H9 (cell line): ENCODE data around the gene ZNF524. TPM values are rescaled to one million over a fixed set of nuclear protein-coding genes. Genes with fewer than 3 reads are reported as not detected.
"Not testable (repeated sequence)": the region's sequence is repeated elsewhere in the genome, so short reads cannot be mapped to it uniquely, and the experiment has no call there.

Experiments used
- DNase-seq: peaks from one replicate; pipeline ENCODE4 v3.0.0-alpha.2; 2017
- H2AFZ ChIP-seq: one replicate; pipeline ENCODE4 v1.6.1; 2013; ENCODE audit warnings: mild to moderate bottlenecking, low read length, control low read depth, moderate library complexity
- H2AK5ac ChIP-seq: 2 replicates; pipeline ENCODE4 v1.6.1; 2013; ENCODE audit warnings: low read length, control low read depth, mixed read lengths; ENCODE audit not compliant: insufficient read length
- H2BK120ac ChIP-seq: one replicate; pipeline ENCODE4 v1.6.1; 2013; ENCODE audit warnings: low read depth, mild to moderate bottlenecking, low read length, control low read depth, inconsistent platforms; ENCODE audit not compliant: poor library complexity, severe bottlenecking
- H2BK12ac ChIP-seq: 2 replicates; pipeline ENCODE4 v1.6.1; 2013; ENCODE audit warnings: low read length, control low read depth, mixed read lengths, low read depth; ENCODE audit not compliant: insufficient read length
- H2BK15ac ChIP-seq: 2 replicates; pipeline ENCODE4 v1.6.1; 2013; ENCODE audit warnings: low read depth, low read length, control low read depth
- H2BK20ac ChIP-seq: one replicate; pipeline ENCODE4 v1.6.1; 2013; ENCODE audit warnings: low read depth, mild to moderate bottlenecking, low read length, control low read depth, inconsistent platforms; ENCODE audit not compliant: poor library complexity, severe bottlenecking
- H2BK5ac ChIP-seq: 2 replicates; pipeline ENCODE4 v1.6.1; 2013; ENCODE audit warnings: low read length, control low read depth, mixed read lengths; ENCODE audit not compliant: insufficient read length
- H3K14ac ChIP-seq: 2 replicates; pipeline ENCODE4 v1.6.1; 2013; ENCODE audit warnings: low read length, control low read depth; ENCODE audit not compliant: insufficient read depth
- H3K18ac ChIP-seq: 2 replicates; pipeline ENCODE4 v1.6.1; 2013; ENCODE audit warnings: low read depth, mild to moderate bottlenecking, mixed read lengths, low read length, control low read depth; ENCODE audit not compliant: insufficient read length
- H3K23ac ChIP-seq: 2 replicates; pipeline ENCODE4 v1.6.1; 2013; ENCODE audit warnings: low read length, control low read depth, mixed read lengths, low read depth; ENCODE audit not compliant: insufficient read length
- H3K23me2 ChIP-seq: 2 replicates; pipeline ENCODE4 v1.6.1; 2013; ENCODE audit warnings: low read depth, mild to moderate bottlenecking, mixed read lengths, low read length, control low read depth; ENCODE audit not compliant: insufficient read length, poor library complexity, severe bottlenecking
- H3K27ac ChIP-seq: 2 replicates; pipeline ENCODE4 v1.5.1; 2013; ENCODE audit warnings: low read length, control low read depth, mixed read lengths, low read depth; ENCODE audit not compliant: insufficient read length
- H3K27me3 ChIP-seq: 2 replicates; pipeline ENCODE4 v1.6.1; 2013; ENCODE audit warnings: low read length, control low read depth, inconsistent platforms; ENCODE audit not compliant: insufficient read depth
- H3K4ac ChIP-seq: 2 replicates; pipeline ENCODE4 v1.6.1; 2013; ENCODE audit warnings: low read depth, mild to moderate bottlenecking, control low read depth, inconsistent platforms, low read length, moderate library complexity
- H3K4me1 ChIP-seq: 2 replicates; pipeline ENCODE4 v1.6.1; 2013; ENCODE audit warnings: low read length, control low read depth, inconsistent platforms; ENCODE audit not compliant: insufficient read depth
- H3K4me2 ChIP-seq: 2 replicates; pipeline ENCODE4 v1.6.1; 2013; ENCODE audit warnings: low read length, control low read depth, mixed read lengths; ENCODE audit not compliant: insufficient read length, insufficient read depth
- H3K56ac ChIP-seq: 2 replicates; pipeline ENCODE4 v1.6.1; 2013; ENCODE audit warnings: low read depth, mild to moderate bottlenecking, mixed read lengths, low read length, control low read depth; ENCODE audit not compliant: insufficient read length
- H3K79me1 ChIP-seq: 2 replicates; pipeline ENCODE4 v1.6.1; 2013; ENCODE audit warnings: low read depth, mild to moderate bottlenecking, moderate library complexity, low read length, control low read depth, inconsistent platforms; ENCODE audit not compliant: insufficient read depth, poor library complexity, severe bottlenecking
- H3K79me2 ChIP-seq: 2 replicates; pipeline ENCODE4 v1.6.1; 2013; ENCODE audit warnings: low read length, control low read depth, inconsistent platforms; ENCODE audit not compliant: insufficient read depth
- H3K9ac ChIP-seq: 2 replicates; pipeline ENCODE4 v1.6.1; 2013; ENCODE audit warnings: low read length, control low read depth, mixed read lengths; ENCODE audit not compliant: insufficient read length; ENCODE audit errors: extremely low read depth
- H3K9me3 ChIP-seq: one replicate; pipeline ENCODE4 v1.6.1; 2013; ENCODE audit warnings: low read depth, low read length, inconsistent platforms; ENCODE audit not compliant: control insufficient read depth
- H3T11ph ChIP-seq: one replicate; pipeline ENCODE4 v1.6.1; 2013; ENCODE audit warnings: mild to moderate bottlenecking, low read length, control low read depth, inconsistent platforms
- H4K20me1 ChIP-seq: one replicate; pipeline ENCODE4 v1.6.1; 2013; ENCODE audit not compliant: control insufficient read depth, insufficient read length, insufficient read depth
- H4K5ac ChIP-seq: 2 replicates; pipeline ENCODE4 v1.6.1; 2013; ENCODE audit warnings: low read depth, mild to moderate bottlenecking, mixed read lengths, low read length, control low read depth; ENCODE audit not compliant: insufficient read length
- H4K8ac ChIP-seq: replicated peaks from 2 replicates; pipeline ENCODE4 v1.6.1; 2013; ENCODE audit warnings: low read length, control low read depth, mixed read lengths, low read depth; ENCODE audit not compliant: insufficient read length
- H4K91ac ChIP-seq: 2 replicates; pipeline ENCODE4 v1.6.1; 2013; ENCODE audit warnings: low read depth, mild to moderate bottlenecking, moderate library complexity, mixed read lengths, low read length, control low read depth; ENCODE audit not compliant: insufficient read length
- H3K27ac Mint-ChIP-seq, 3 experiments: 2 replicates in 2 of 3; 3 replicates in 1 of 3; pipeline ENCODE4 v1.8.0; 2020 to 2021; ENCODE audit warnings: mixed read lengths in 3 of 3, mild to moderate bottlenecking in 1 of 3, moderate library complexity in 1 of 3
- H3K27me3 Mint-ChIP-seq: 2 replicates; pipeline ENCODE4 v1.8.0; 2021; ENCODE audit warnings: low read depth, mild to moderate bottlenecking, moderate library complexity, mixed read lengths
- H3K36me3 Mint-ChIP-seq, 3 experiments: 2 replicates in 2 of 3; 3 replicates in 1 of 3; pipeline ENCODE4 v1.8.0; 2020 to 2021; ENCODE audit warnings: low read depth in 3 of 3, mixed read lengths in 3 of 3; ENCODE audit not compliant: insufficient read depth in 1 of 3
- H3K4me1 Mint-ChIP-seq, 2 experiments: 2 replicates each; pipeline ENCODE4 v1.8.0; 2020; ENCODE audit warnings: mixed read lengths in 2 of 2
- H3K4me3 Mint-ChIP-seq, 2 experiments: 2 replicates in 1 of 2; 3 replicates in 1 of 2; pipeline ENCODE4 v1.8.0; 2020 to 2021; ENCODE audit warnings: mild to moderate bottlenecking in 2 of 2, mixed read lengths in 2 of 2, moderate library complexity in 1 of 2
- H3K9me3 Mint-ChIP-seq, 2 experiments: 2 replicates in 1 of 2; 3 replicates in 1 of 2; pipeline ENCODE4 v1.8.0; 2020; ENCODE audit warnings: mild to moderate bottlenecking in 2 of 2, mixed read lengths in 2 of 2, moderate library complexity in 1 of 2
- CTCF ChIP-seq: fragments of 200-600 bp; sonication (generic); conservative IDR thresholded peaks from 3 replicates; pipeline ENCODE4 v1.8.0; 2021; ENCODE audit warnings: antibody characterized with exemption, mild to moderate bottlenecking
- WGBS: extraction: QIAGEN DNeasy Blood & Tissue Kit; methylation state at CpG from one replicate; pipeline ENCODE4 v1.1.7; 2013; ENCODE audit warnings: missing lambda C conversion rate, low lambda C conversion rate, mixed read lengths; ENCODE audit not compliant: insufficient read length; ENCODE audit errors: extremely low coverage; 5-methylcytosine and 5-hydroxymethylcytosine counted together
- total RNA-seq: library from RNA; stranded (reverse); gene quantifications from 2 replicates; pipeline ENCODE4 v1.2.1, GENCODE V29; 2021

The ZNF524 gene
- total RNA-seq, 1 experiment from 2014 or later: 3.0 TPM

GRCh38 chr19:55567708-55568328, 32.3 kb upstream of the ZNF524 start:
- no peak overlapping the region for H3K27ac ChIP-seq
- no peaks in the 10 kb centered on the region for H3K79me2 ChIP-seq
- no peaks in the 10 kb centered on the region for H3K4me1 ChIP-seq
- no peak overlapping the region for H4K91ac ChIP-seq
- H3K27me3 ChIP-seq: no peaks in the 10 kb centered on the region; the same call in 1 of the 2 replicates
- no peak overlapping the region for H3K14ac ChIP-seq
- H3K9ac ChIP-seq: no peak overlapping the region
- no peak overlapping the region for H2AK5ac ChIP-seq
- peaks cover 0 to 2% of the 10 kb centered on the region in 2 experiments; a peak in 2 of 5 replicates for H3K9me3 Mint-ChIP-seq
- no peak overlapping the region for H3K27ac Mint-ChIP-seq
- DNase-seq: no peak
- no peak overlapping the region for H2BK15ac ChIP-seq
- no peak for TF ChIP-seq CTCF
- no peaks in the 10 kb centered on the region for H3K9me3 ChIP-seq
- no peak overlapping the region for H3K4me3 Mint-ChIP-seq
- H2BK120ac ChIP-seq: no peak overlapping the region
- no peaks in the 10 kb centered on the region for H3K23me2 ChIP-seq
- H3T11ph ChIP-seq: no peak overlapping the region
- H3K79me1 ChIP-seq: no peaks in the 10 kb centered on the region
- H3K56ac ChIP-seq: no peak overlapping the region
- peaks cover 16% of the 10 kb centered on the region for H3K27me3 Mint-ChIP-seq
- H3K4ac ChIP-seq: no peak overlapping the region
- H4K8ac ChIP-seq: no peak overlapping the region
- H2BK5ac ChIP-seq: no peak overlapping the region
- no peak overlapping the region for H3K23ac ChIP-seq
- no peak overlapping the region for H2AFZ ChIP-seq
- no peak overlapping the region for H4K5ac ChIP-seq
- H3K4me2 ChIP-seq: no peak overlapping the region
- H2BK12ac ChIP-seq: no peak overlapping the region
- no peak overlapping the region for H3K18ac ChIP-seq
- peaks cover 0 to 8% of the 10 kb centered on the region in 2 experiments; a peak in 2 of 4 replicates for H3K4me1 Mint-ChIP-seq
- H2BK20ac ChIP-seq: no peak overlapping the region
- H3K36me3 Mint-ChIP-seq: no peaks in the 10 kb centered on the region
- no peaks in the 10 kb centered on the region for H4K20me1 ChIP-seq

- H3K4me1 Mint-ChIP-seq: not testable (repeated sequence)
These were observed 30.6 kb upstream of the ZNF524 start for GRCh38 chr19:55569477-55569876.

More at GRCh38 chr19:55569477-55569876, 30.6 kb upstream of the ZNF524 start:
- not testable (repeated sequence) for H3K9ac ChIP-seq, H2AFZ ChIP-seq, H2BK5ac ChIP-seq, H2BK20ac ChIP-seq, H3T11ph ChIP-seq, H2BK15ac ChIP-seq, H4K8ac ChIP-seq, DNase-seq, H3K23me2 ChIP-seq, H3K4ac ChIP-seq, H3K14ac ChIP-seq, H2BK12ac ChIP-seq, H3K18ac ChIP-seq, H3K4me3 Mint-ChIP-seq, H4K5ac ChIP-seq, H2AK5ac ChIP-seq, H3K36me3 Mint-ChIP-seq, H3K23ac ChIP-seq, H3K27me3 ChIP-seq, H3K4me1 ChIP-seq, H3K27ac Mint-ChIP-seq, H3K4me2 ChIP-seq, H3K79me2 ChIP-seq, H4K20me1 ChIP-seq, H3K27ac ChIP-seq, H3K79me1 ChIP-seq, H3K9me3 ChIP-seq, H3K56ac ChIP-seq, H4K91ac ChIP-seq, H2BK120ac ChIP-seq, H3K9me3 Mint-ChIP-seq
- H3K27me3 Mint-ChIP-seq: peaks cover 11% of the 10 kb centered on the region
- WGBS: no CpG with 5 or more reads among the region's 5 CpGs
